ENCODE measurements around the gene PDAP1. TPM values are rescaled to one million over a fixed set of nuclear protein-coding genes. Genes with fewer than 3 reads are reported as not detected.

PDAP1 gene
- total and polyA plus RNA-seq, 2 of the 4 experiments (the other 2 are of a cell fraction): 40.3 to 193 TPM

GRCh38 chr7:99418260-99418659 lies 9.9 kb upstream of the PDAP1 start:
- H4K20me1 ChIP-seq (ENCODE audit: insufficient read depth, low read length): peaks cover 24% of the 10 kb centered on the region
- peaks cover 69% of the 10 kb centered on the region for H3K36me3 ChIP-seq (ENCODE audit: control insufficient read depth, insufficient read depth, low read length)
- no CpG with 5 or more reads among the region's 9 CpGs for WGBS, 2 experiments (ENCODE audit: extremely low coverage in 2 of 2, insufficient read length in 1 of 2)
- H3K4ac ChIP-seq (ENCODE audit: low read depth, low read length): no peak overlapping the region
- H2AK9ac ChIP-seq (replicated peaks; ENCODE audit: low read depth, low read length, poor library complexity): peak overlapping the region; percentile 55
- no peak overlapping the region for H2AFZ ChIP-seq (replicated peaks; ENCODE audit: low read length, poor library complexity)
- no peak overlapping the region for H3K9ac ChIP-seq (ENCODE audit: low read depth, low read length)
- H3K14ac ChIP-seq (replicated peaks; ENCODE audit: low read depth, low read length): no peak overlapping the region
- H3K27me3 ChIP-seq (ENCODE audit: control insufficient read depth, insufficient read depth, low read length): no peaks in the 10 kb centered on the region
- dilution Hi-C loops (cut with HindIII; ENCODE audit: low sequenced_read_pairs, unreplicated experiment): no loop called here
- H4K5ac ChIP-seq (ENCODE audit: low read depth, low read length): no peak overlapping the region
- H3K9me1 ChIP-seq (ENCODE audit: insufficient read depth, low read length): no peaks in the 10 kb centered on the region
- ATAC-seq (ENCODE audit: low read depth): no peak
- no peak overlapping the region for H4K91ac ChIP-seq (ENCODE audit: insufficient read depth, low read depth, low read length)
- no peak overlapping the region for H3K4me2 ChIP-seq (ENCODE audit: low read depth, low read length)
- H3K18ac ChIP-seq (ENCODE audit: low read depth, low read length): no peak overlapping the region
- no peak overlapping the region for H3K27ac ChIP-seq (ENCODE audit: insufficient read depth, low read length)
- H3K56ac ChIP-seq (ENCODE audit: extremely low read depth, insufficient read depth, low read length): no peak overlapping the region
- H2BK5ac ChIP-seq (ENCODE audit: low read depth, low read length, poor library complexity, severe bottlenecking): no peak overlapping the region
- H2AK5ac ChIP-seq (ENCODE audit: low read depth, low read length): no peak overlapping the region
- intact Hi-C loops (cut with micrococcal nuclease): no loop called here
- no peak for DNase-seq
- no peak overlapping the region for H3K4me3 ChIP-seq (ENCODE audit: insufficient read depth, low read depth, low read length)
- H3K4me1 ChIP-seq (ENCODE audit: control insufficient read depth, insufficient read depth, low read length): no peaks in the 10 kb centered on the region
- H2BK120ac ChIP-seq (ENCODE audit: low read depth, low read length): no peak overlapping the region
- H4K8ac ChIP-seq (ENCODE audit: low read depth in 2 of 2, low read length in 2 of 2): no peak overlapping the region
- no peak overlapping the region for H3K23ac ChIP-seq (ENCODE audit: low read depth, low read length)
- H2BK20ac ChIP-seq (ENCODE audit: low read depth, low read length): no peak overlapping the region
- in situ Hi-C loops (cut with MboI; ENCODE audit: low sequenced_read_pairs): no loop called here
- ChIA-PET POLR2A (ENCODE audit: unreplicated experiment) (interaction anchor here (0.6 to 0.8 kb wide), 2 partner anchors 10 to 193 kb away, joined by 3 to 4 read pairs; partner anchors contain the start of genes BUD31 and PDAP1), CTCF (no interaction called here)
- H3K79me1 ChIP-seq (ENCODE audit: low read depth in 1 of 2, low read length in 2 of 2): peaks cover 15 to 18% of the 10 kb centered on the region in 2 experiments
- H3K9me3 ChIP-seq (ENCODE audit: control insufficient read depth, insufficient read depth, low read length): no peaks in the 10 kb centered on the region
- H2BK15ac ChIP-seq (ENCODE audit: low read depth, low read length): no peak overlapping the region
- no TSS peak for BruUV-seq (replicated peaks)
- TF ChIP-seq FOS (IDR thresholded peaks at IDR 0.05; ENCODE audit: low read depth, low read length) (no peak), POLR2A (IDR thresholded peaks at IDR 0.05; ENCODE audit: low read depth, low read length) (no peak), RCOR1 (IDR thresholded peaks at IDR 0.05; ENCODE audit: insufficient replicate concordance, low read length) (no peak), CEBPB (IDR thresholded peaks at IDR 0.05; ENCODE audit: low read depth, low read length) (no peak), MAFK (IDR thresholded peaks at IDR 0.05; ENCODE audit: low read depth, low read length) (no peak), USF2 (IDR thresholded peaks at IDR 0.05; ENCODE audit: low read depth, low read length) (no peak)

All from IMR-90 (cell line).